Mucosa of descending colon (tissue), 3 donors: Measurements from ENCODE around the gene ADAMTS18. TPM values are rescaled to one million over a fixed set of nuclear protein-coding genes. Genes with fewer than 3 reads are reported as not detected.
"Not testable (repeated sequence)": the region's sequence is repeated elsewhere in the genome, so short reads cannot be mapped to it uniquely, and the experiment has no call there.

Experiments used
- ATAC-seq: fragments of 200-7000 bp; cut with Tn5 transposase; one replicate; pipeline ENCODE4 v1.9.1; 2020; ENCODE audit warnings: mild to moderate bottlenecking, moderate library complexity
- DNase-seq, 3 donors: peaks; one replicate each; pipeline ENCODE4 v3.0.0-alpha.2; 2020
- H3K36me3 ChIP-seq: fragments of 200-600 bp; one replicate; pipeline ENCODE4 v1.8.0; 2021; ENCODE audit warnings: low read depth, mild to moderate bottlenecking
- H3K4me1 ChIP-seq: fragments of 200-600 bp; one replicate; pipeline ENCODE4 v1.8.0; 2021; ENCODE audit warnings: low read depth, mild to moderate bottlenecking
- H3K4me3 ChIP-seq: fragments of 200-600 bp; one replicate; pipeline ENCODE4 v1.8.0; 2021; ENCODE audit warnings: mild to moderate bottlenecking
- H3K9me3 ChIP-seq: fragments of 200-600 bp; one replicate; pipeline ENCODE4 v1.8.0; 2021; ENCODE audit warnings: mild to moderate bottlenecking
- CTCF ChIP-seq: fragments of 200-600 bp; IDR thresholded peaks from one replicate; pipeline ENCODE4 v1.8.0; 2022; ENCODE audit warnings: antibody characterized with exemption, mild to moderate bottlenecking
- intact Hi-C, 2 donors: fragments of 100-400 bp; cut with DNase I in 1 of 2; cut with micrococcal nuclease in 1 of 2; formaldehyde crosslinking; loops; one replicate each; pipeline versions ENCODE4 v1.11.0 to v1.11.1; 2022; cut with DNase I, micrococcal nuclease
- total RNA-seq, 3 donors: library from RNA; stranded (reverse); fragmentation: NEBNext Ultra II Directional in 2 of 3; extraction: Animal tissue kit (Norgen Biotek cat#: 25700) in 2 of 3; gene quantifications; one replicate each; pipeline versions ENCODE4 v1.2.1 to v1.2.4, GENCODE V29; 2021 to 2023
- donor health status: DM: no; HTN: no; CAD: no; lungs with moderate emphysema.
- donor health status: DM: no; HTN: no; CAD: no.
- donor health status: DM: no; HTN: yes; CAD: no.

The ADAMTS18 gene
- total RNA-seq, 3 donors from 2014 or later: 0.20 to 0.22 TPM; not detected in 1

GRCh38 chr16:77295896-77296295 lies 138.9 kb downstream of the ADAMTS18 start:
- no peaks in the 10 kb centered on the region for H3K4me1 ChIP-seq
- intact Hi-C loops: no loop called here
- no peak for DNase-seq
- ATAC-seq: no peak
- no peaks in the 10 kb centered on the region for H3K36me3 ChIP-seq
- H3K9me3 ChIP-seq: no peaks in the 10 kb centered on the region
- TF ChIP-seq CTCF: no peak
- no peak overlapping the region for H3K4me3 ChIP-seq

- intact Hi-C loops: no loop called here
- Histone ChIP-seq H3K4me1 (no peaks in the 10 kb centered on the region), H3K36me3 (no peaks in the 10 kb centered on the region), H3K4me3 (no peak overlapping the region), H3K9me3 (no peaks in the 10 kb centered on the region)
- no peak for TF ChIP-seq CTCF
- DNase-seq: no peak
- ATAC-seq: no peak
Measured at GRCh38 chr16:77290451-77291115, 144.3 kb downstream of the ADAMTS18 start.

- no peak for ATAC-seq
- no peaks in the 10 kb centered on the region for H3K4me1 ChIP-seq
- H3K36me3 ChIP-seq: no peaks in the 10 kb centered on the region
- no peak for TF ChIP-seq CTCF
- no peak for DNase-seq
- no peak overlapping the region for H3K4me3 ChIP-seq
- intact Hi-C loops: no loop called here
- H3K9me3 ChIP-seq: no peaks in the 10 kb centered on the region
Measured at GRCh38 chr16:77289331-77289809, 145.5 kb downstream of the ADAMTS18 start.

GRCh38 chr16:77288222-77288621 lies 146.6 kb downstream of the ADAMTS18 start:
- ATAC-seq: no peak
- no peak for TF ChIP-seq CTCF

GRCh38 chr16:77285676-77286075 lies 149.2 kb downstream of the ADAMTS18 start:
- no peak for TF ChIP-seq CTCF
- intact Hi-C loops: no loop called here
- H3K4me3 ChIP-seq: no peak overlapping the region
- DNase-seq (no peak), ATAC-seq (no peak)
- no peaks in the 10 kb centered on the region for H3K9me3 ChIP-seq
- no peaks in the 10 kb centered on the region for H3K4me1 ChIP-seq
- H3K36me3 ChIP-seq: no peaks in the 10 kb centered on the region

More at GRCh38 chr16:77288222-77288621, 146.6 kb downstream of the ADAMTS18 start:
- no peaks in the 10 kb centered on the region for H3K36me3 ChIP-seq
- intact Hi-C loops: no loop called here
- DNase-seq: no peak
- no peaks in the 10 kb centered on the region for H3K4me1 ChIP-seq
- no peak overlapping the region for H3K4me3 ChIP-seq
- no peaks in the 10 kb centered on the region for H3K9me3 ChIP-seq

- Histone ChIP-seq H3K9me3 (no peaks in the 10 kb centered on the region), H3K4me3 (no peak overlapping the region), H3K36me3 (no peaks in the 10 kb centered on the region), H3K4me1 (no peaks in the 10 kb centered on the region)
- intact Hi-C loops: no loop called here
- no peak for DNase-seq
- TF ChIP-seq CTCF: no peak
- no peak for ATAC-seq
Measured at GRCh38 chr16:77282345-77282744, 152.5 kb downstream of the ADAMTS18 start.

GRCh38 chr16:77279316-77279715 lies 155.5 kb downstream of the ADAMTS18 start:
- H3K4me3 ChIP-seq, intact Hi-C loops, H3K4me1 ChIP-seq, DNase-seq, H3K9me3 ChIP-seq, ATAC-seq, H3K36me3 ChIP-seq: not testable (repeated sequence)
